OCI-M1 (cell line): ENCODE measurements around the gene SMAD5.
A peak's percentile ranks its signal among the peaks of the same experiment; 100 is the strongest.

Experiments
- DNase-seq: peaks from one replicate; lab custom pipeline; 2025; lab: John Stamatoyannopoulos, UW

The SMAD5 gene

DNA sequence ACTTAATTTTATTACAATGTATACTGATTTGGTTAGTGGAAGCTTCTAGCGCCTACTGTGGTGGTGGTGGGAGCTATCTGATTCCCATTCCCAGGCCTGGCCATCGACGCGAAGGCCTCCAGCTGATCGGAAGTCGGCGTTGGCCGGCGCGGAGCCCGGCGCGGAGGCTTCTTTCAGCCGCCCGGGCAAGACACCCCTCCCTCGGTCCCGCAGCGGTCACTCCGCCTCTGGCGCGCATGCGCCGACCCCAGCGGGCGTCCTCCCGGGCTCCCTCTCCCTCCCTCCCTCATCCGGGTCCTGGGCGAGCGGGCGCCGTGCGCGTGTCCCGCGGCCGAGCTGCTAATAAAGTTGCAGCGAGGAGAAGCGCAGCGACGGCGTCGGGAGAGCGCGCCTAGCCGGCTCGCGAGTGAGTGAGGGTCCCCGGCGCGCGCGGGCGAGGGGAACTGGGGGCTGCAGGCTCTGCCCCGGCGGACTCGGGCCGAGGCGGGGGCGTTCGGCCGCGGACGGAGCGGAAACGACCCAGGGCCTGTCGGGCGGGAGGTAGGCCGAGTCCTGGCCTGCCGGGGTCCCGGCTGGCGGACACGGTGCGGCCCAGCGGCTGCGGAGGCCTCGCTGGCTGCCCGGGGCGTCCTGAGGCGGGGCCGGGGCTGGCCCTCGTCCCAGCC lies at the start of gene SMAD5:
TSS of gene SMAD5 (plus strand) at position 289 of the 665 bp plus-strand sequence. CDS start 20,916 bp downstream, outside the sequence.
- DNase-seq, result peak; percentile 97

DNA sequence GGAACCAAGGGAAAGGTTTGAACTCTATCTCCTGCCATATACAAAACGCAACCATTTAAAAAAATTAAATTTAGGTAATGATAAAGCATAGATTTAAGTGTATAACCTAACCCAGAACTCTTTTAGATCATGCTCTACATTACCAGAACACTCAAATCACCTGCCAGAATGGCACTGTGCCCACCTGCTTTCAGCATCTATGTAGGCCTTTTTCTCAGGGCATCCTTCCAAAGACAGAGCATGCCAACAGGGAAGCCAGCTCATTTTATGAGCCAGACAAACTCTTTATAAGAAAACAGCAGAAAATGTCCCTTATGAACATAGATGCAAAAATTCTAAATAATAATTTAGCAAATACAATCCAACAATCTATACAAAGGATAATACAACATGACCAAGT lies 47.9 kb upstream of the SMAD5 start:
- no peak for DNase-seq

DNA sequence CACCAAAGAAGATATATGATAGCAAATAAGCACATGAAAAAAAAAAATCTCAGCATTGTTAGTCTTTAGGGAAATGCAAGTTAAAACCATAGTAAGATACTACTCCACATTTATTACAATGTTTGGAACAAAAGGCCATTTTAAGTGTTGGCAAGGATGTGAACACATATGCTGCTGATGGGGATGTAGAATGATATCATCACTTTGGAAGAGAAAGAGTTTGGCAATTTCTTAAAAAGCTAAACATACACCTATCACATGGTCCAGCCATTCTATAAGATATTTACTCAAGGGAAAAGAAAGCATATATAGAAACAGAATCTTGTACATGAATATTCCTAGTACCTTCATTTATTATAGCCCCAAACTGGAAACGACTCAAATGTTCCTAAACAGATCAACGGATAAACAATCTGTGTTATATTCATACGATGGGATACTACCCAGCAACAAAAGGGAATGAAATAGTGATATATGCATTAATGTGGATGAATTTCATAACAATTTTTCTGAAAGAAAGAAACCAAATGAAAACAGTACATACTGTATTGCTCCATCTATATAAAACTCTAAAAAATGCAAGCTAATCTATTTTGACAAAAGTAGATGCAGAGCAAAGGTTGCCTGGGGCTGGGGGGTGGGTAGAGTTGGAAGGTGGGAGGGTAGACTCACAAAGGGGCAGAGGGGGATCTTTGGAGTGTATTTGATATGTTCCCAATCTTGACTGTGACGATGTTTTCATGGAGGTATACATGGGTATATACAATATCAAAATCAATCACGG lies 45.7 kb upstream of the SMAD5 start:
- DNase-seq, result no peak

DNA sequence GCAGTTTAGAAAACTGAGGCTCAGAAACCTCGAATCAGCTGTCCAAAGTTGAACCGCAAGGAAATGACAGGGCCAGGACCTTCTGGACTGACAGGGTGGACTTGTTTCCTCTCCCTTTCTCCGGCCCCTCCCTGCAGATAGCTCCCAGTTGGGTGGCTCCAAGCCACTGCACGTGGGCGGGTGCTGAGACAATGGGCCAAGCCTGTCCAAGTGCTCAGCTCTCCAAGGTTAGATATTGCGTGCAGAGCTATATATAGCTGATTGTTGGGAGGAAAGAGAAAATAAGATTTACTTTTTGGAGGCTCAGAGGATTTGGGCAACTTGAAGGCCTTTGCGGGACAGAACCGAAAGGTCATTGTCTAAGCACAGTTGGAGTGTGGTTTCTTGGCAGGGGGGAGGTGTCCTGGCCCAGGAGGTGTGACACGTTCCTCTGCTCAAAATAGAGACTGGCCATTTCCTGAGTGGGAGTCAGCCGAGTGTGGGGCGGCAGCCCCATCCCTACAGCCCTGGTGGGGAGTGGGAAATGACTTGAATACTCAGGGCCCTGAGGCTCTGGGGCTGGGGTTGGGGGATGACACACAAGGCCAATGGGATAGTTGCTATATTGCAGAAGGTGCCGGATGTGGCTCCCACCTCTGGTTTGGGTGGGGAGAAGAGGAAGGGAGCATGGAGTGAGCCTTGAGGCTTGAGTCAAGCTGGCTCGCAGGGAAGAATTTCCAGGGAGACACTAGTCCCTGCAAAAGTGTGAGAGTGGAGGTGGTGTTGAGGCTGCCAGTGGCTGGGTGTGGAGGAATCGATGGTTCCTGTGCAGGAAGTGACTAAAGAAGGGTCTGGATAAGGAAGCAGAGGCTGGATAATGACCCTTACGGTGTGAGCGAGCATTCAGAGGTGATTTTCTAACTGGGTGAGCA lies 44.4 kb upstream of the SMAD5 start:
- peak; percentile 19 for DNase-seq

DNA sequence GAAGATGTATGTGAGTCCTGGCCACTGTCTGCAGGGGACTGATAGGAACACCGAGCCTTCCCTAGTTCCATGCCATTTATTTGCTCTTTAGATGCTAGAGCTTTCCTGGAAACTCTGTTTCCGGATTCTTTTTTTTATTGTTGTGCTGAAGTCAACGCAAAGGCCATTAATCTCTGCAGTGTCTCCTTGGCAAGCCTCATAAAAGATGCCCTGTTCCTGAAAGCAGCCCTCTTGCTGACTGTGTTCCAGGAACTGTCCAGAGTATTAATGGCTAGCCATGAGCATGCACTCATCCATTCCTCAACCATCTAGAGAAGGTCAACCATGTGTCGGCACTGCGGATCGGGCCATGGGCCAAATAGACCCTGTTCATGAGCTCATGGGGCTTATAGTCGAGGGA lies 42.9 kb upstream of the SMAD5 start:
- no peak for DNase-seq

DNA sequence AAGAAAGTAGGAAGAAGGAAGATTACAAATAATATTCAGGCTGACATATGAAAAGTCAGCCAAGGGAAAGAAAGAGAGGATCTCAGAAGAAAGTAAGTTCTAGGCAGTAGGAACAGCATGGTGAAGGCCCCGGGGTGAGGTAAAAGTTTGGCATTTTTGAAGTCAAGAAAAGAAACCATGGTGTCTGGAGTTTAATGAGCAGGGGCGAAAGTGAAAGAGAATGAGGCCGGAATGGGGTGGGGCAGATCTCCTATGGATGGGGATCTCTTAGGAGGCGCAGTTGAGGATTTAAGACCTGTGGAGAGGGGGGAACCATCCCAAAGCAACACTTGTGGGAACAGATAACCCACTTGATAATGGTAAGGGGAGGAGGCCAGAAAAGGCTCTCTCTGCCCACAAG lies 42.3 kb upstream of the SMAD5 start:
- DNase-seq, result no peak

DNA sequence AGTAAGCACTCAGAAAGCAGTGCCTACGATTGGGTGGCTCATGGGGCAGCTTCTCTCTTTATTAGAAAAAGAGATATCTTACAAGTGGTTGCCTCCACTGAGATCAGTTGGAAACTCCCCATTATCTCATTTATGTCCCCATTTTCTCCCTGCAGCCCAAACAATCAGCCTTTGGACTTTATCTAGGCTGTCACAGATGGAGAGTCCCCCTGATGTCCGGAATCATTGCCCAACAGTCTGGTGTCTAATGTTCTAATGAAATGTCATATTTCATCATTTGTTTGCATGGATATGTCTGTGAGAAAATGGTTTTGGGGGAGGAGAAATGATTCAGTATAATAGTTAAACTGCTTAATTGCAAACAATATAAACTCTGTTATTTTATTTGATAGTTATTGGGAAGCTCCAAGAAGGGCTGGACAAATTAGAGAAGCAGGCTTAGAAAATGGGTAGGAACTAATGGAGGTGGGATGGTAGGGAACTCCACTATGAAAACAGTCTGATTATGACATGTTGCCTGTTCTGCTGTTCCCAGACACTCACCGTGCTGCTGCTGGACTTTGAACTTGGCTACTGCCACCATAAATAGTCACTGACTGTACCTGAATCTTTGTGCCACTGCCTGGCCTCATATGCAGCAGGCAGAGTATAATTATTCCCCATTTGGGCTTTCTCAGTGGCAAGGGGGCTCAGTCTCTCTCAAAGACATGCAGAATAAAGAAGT lies 38.3 kb upstream of the SMAD5 start:
- DNase-seq, result peak; percentile 22

DNA sequence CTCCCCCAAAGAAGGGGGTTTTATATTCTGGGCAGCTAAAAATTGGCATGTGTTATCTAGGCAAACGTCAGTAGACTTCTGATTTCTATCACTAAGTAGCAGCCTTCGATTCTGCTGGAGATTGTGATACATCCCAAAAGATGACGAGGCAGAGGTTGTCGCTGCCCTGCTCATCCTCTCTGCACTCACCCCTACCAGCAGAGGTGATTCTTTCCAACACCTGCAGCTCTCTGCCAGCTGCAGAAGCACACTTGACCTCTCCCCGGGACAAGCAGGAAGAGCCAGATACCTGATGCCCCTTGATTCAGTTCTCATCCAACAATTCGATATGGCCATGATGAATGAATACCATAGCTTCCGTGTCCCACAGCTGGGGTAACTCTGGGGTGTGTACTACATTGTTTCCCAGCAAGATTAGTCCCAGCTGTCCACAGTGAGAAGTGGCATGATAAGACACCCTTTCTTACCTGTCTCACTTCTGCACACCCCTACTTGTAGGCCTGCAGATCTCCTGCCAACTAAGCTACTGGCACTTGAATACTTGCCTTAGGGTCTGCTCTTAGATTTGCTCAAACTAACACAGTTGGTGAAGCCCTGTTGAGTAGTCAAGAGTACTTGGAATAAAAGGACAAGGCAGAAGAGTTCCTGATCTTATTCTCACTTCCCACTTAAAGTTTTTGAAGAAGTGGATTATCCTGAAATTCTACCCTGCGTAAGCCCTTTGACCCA lies 37.6 kb upstream of the SMAD5 start:
- DNase-seq, result no peak

DNA sequence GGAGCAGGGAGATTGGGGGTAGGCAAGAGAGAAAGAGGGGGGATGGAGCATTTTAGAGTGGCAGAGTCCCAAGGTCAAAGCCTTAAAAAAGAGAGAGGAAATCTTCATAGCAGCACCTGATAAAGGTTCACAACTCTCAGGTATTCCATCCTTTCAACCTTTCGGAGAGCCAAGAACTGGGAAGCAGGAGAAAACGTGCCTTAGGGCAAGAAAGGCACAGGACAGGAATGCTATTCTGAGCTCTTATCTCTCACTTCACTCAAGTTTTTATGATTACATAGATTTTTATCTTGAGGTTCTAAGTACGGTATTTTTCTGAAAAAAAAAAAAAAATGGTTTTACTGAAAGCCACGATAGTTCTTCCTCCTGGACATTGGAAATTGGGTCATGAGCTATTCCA lies 34.5 kb upstream of the SMAD5 start:
- no peak for DNase-seq

DNA sequence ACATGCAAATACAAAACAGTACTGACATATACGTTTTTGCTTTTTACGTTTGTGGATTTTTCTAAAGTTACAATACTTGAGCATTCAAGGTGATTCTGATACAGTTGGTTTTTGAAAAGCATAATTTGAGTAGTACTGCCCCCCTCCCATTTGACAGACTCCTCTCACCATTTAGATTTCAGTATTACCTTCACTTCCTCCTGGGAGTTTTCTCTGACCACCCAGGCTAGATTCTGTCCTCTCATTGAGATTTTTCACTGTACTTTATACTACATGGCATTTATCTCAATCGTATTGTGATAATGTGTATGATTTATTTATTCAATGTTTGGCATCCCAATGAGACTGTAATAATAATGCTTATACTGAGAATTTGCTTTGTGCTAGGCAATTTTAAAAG lies 32.8 kb upstream of the SMAD5 start:
- DNase-seq, result no peak

DNA sequence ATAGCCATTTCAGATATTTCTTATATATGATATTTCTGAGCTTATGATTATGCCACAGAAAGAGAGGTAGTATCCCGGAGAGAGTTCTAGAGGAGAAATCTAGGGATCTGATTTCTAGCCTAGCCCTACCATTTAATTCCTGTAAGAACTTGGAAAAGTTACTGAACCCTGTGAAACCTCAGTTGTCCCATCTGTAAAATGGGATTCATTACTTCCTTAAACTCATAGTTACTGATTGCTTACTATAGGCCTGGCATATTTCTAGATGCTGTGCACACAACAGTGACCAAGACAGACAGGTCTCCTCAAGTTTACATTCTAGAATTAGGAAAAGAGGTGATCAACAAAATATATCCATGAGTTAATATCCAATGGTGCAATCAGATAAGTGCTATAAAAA lies 30.8 kb upstream of the SMAD5 start:
- DNase-seq, result no peak

DNA sequence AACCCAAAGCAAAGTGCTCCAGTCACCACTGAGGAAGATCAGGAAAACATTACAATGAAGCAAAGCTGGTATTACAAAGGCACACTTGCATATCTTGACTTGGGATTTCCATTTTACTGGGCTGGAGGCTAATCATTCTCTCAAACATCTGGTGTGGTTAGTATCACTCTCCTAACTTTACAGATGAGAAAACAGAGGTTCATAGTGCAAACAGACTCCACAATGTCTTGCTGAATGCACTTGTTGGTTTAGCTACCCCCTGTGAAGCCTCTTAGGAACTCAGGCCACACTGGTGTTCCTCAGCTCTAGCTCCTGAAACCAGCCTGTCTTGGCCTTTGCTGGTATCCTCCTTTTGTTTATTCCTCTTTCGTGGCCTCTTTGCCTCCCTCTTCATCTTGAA lies 29.5 kb upstream of the SMAD5 start:
- no peak for DNase-seq

DNA sequence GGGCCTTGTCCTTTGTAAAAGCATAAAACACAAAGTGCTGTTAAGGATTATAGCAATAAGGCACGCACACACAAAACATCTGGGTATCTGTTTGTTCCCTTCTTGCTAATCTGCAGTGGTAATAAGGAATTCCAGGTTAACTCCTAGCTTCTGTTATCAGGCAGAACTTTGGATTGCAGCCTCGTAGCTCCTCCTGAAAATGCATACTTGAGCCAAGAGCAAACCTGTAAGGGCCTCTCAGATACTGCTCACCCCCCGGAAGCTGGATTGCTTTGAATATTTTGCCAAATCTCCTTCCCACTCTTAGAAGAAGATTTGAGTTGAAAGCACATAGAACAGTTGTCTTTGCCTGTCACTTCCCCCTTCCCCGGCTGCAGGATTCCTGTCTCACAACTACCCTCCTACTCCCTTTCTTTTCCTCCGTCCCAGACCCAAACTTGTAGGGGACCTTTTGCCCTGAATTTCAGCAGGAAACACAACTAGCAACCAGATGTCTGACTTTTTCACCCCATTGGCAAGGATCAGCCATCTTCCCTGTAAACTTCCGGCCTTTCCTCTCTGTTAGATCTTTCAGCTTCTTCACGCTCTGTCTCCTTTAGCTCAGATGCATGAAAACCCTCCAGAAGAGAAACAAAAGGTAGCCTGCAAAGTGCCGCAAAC lies 28.2 kb upstream of the SMAD5 start:
- DNase-seq, result no peak

DNA sequence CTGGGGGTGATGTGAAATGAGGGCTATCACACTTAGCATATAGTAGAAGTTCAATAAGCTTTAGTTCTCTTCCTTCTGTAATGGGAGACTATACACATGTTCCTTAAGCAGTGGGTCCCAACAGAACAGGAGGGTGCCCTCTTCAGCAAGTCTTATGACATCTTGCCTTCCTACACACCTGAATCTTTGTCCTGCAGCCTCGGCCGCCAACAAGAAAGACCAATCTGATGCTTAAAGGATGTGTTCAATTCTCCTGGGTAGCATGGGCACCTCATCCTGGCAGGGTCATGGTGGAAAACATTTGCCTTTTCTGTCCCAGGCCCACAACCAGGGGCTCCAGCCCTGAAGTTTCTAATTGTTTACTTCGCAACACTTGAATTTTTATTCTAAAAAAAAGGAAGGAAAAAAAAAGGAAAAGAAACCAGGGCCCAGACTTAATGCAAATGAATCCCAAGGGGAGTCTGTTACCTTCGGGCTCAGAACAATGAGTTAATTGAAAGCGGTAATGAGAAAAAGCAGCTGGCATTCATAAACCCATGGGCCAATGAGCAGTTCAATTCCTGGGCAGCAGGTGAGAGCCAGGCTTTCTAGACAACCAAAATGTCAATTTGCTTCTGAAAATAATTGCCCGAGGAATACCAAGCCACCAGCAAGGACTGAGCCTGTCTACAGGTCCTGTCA lies 26.2 kb upstream of the SMAD5 start:
- no peak for DNase-seq

DNA sequence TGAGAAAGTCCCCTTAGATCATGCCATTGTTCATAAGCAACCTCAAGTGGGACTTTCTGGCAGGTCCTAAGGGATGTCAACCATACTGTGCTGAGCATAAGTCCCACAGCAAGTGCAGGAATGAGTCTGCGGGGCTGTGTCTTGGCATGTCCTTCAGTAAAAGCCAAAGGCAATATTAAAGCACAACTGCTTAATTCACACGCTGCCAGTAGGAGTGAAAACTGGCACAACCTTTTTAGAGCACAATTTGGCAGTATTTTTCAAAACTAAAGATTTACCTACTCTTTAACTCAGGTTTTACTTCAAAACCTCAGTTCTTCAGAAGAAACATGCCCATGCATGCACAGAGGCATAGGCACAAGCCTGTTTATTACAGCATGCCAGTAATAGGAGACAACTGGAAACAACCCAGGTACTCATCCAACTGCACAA lies 24.4 kb upstream of the SMAD5 start:
- no peak for DNase-seq

DNA sequence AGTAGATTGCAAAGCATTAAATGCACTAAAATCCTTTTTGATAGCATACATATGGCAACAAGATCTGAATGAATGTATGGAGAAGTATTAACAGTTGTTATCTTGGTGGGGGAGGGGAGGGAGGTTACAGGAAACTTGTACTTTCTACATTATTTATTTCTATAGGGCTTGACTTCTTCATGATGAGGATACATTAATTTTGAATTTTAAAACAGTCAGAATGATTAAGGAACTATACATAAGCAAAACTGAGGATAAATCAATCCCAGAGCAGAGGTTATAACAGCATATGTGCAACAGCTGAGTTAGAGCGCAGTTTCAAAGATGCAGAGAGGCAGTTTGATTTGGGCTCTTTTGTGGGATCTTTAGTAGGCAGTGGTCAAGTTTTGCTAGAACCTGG lies 23.9 kb upstream of the SMAD5 start:
- no peak for DNase-seq

DNA sequence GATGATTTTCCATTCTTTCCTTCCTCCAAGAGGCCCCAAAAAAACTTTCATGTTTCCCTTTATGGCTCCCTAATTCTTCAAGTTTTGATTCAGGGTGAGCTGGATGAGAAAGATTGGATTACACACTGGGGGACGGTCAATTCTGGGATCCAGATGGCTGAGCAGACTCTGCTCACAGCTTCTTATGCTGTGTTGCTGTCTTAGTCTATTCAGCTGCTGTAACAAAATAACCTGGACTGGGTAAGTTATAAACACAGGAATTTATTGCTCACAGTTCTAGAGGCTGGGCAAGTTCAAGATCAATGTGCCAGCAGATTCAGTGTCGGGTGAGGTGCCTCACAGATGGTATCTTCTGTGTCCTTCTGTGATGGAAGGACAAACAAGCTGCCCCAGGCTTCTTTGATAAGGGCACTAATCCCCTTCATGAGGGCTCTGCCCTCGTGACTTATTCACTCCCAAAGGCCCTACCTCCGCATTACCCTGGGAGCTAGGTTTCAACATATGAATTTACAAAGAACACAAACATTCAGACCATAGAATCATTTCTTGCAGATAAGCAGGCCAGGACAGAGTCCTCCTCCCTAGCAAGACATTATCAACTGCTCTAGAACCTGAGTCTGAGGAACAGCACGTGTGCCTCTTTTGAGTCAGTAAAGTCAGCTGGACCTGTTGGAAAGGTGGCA lies 23.1 kb upstream of the SMAD5 start:
- DNase-seq, result peak; percentile 32

DNA sequence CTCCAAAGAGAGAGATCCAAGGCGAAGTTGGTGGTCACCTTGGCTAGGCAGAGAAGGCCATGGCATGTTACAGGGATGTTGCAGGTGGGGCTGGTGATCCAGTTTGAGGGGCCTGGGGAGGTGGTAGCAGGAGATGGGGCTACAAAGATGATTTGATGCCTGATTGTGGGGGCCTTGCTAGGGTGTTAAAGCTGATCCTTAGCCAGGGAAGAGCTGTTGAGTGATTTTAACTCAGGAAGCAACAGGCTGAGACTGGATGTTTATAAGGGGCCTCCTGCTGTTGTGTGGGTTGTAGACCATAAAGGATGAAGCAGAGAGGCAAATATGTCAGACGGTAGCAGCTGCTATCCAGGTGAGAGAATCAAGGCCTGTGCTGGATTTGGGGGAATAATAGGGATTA lies 19.0 kb upstream of the SMAD5 start:
- no peak for DNase-seq

DNA sequence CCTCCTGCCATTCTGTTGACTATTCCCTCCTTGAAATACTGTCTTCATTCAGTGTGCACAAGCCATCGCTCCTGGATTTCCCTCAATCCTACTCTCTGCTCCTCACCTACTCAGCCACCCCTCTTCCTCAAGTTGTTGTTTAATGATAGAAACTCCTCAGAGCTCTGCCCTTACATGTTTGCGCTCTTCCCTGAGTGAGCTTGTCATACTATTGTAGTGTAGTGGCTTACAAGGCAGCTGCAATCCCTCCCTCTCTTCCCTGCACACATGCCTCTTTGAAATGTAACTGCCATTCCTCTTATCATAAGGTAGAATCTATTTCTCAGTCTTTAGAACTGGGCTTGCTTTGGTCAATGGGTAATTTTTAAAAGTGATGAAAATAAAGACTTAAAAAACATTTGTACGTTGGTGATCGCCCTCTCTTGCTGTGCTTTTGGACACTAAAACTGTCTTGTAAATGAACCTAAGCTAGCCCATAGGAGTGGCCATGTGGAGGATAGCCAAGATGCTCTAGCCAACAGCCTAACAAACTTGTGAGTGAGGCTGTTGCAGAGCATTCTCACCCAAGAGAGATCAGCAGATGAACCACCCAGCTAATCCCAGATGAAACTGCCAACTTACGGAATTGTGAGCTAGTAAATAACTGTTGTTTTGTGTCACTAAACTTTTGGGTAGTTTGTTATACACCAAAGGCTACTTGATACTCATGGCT lies 18.1 kb upstream of the SMAD5 start:
- DNase-seq, result no peak
